ENCODE measurements around the gene CDC20B.

CDC20B gene

DNA sequence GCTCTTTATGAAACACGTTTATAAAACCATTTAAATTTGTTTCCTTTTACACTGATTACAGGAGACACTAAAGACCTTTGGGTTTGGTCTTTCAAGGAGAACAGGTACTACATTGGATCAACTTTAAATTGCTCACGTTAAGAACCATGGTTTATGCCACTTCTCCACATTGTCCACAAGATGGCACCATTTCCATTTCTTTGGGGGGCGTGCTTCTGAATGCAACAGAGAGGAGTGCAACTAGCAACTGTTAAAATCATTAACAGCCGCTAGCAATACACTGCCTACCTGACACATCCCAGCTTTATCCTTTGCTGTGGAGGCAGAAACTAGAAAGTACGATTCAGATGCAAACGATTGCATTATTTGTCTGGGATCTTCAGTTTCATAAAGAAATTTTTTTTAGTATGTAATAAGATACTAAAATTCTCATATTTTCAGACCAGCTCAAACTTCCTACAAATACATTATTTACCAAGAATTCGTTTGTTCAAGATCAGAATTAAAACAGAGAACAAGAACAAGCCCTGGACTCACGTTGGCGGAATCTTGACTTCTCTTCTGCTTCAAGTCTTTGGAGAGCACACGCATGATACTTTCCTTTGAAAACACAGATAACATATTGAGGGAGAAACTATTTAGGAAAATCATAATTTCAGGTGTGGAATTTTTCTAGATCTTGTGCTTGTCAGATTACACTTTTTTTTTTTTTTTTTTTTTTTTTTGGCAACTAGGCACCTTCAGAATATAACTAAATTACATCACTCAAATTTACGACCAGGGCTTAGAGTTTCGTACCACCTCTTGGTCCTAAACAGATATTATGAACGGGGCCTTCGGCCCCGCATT, 702 bp downstream of the CDC20B start:
- no peaks in the 10 kb centered on the region for H3K79me2 ChIP-seq (ENCODE audit: insufficient read depth, low read depth)
- H3K36me3 ChIP-seq (ENCODE audit: insufficient read depth), result no peaks in the 10 kb centered on the region
- H3K27ac ChIP-seq, result no peak overlapping the region
- H3K9ac ChIP-seq, result peak overlapping the region; percentile 15; the same call in 1 of the 2 replicates
- H4K20me1 ChIP-seq (ENCODE audit: insufficient read depth), result no peaks in the 10 kb centered on the region
- TF ChIP-seq, protein P1, sequence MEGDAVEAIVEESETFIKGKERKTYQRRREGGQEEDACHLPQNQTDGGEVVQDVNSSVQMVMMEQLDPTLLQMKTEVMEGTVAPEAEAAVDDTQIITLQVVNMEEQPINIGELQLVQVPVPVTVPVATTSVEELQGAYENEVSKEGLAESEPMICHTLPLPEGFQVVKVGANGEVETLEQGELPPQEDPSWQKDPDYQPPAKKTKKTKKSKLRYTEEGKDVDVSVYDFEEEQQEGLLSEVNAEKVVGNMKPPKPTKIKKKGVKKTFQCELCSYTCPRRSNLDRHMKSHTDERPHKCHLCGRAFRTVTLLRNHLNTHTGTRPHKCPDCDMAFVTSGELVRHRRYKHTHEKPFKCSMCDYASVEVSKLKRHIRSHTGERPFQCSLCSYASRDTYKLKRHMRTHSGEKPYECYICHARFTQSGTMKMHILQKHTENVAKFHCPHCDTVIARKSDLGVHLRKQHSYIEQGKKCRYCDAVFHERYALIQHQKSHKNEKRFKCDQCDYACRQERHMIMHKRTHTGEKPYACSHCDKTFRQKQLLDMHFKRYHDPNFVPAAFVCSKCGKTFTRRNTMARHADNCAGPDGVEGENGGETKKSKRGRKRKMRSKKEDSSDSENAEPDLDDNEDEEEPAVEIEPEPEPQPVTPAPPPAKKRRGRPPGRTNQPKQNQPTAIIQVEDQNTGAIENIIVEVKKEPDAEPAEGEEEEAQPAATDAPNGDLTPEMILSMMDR (conservative IDR thresholded peaks at IDR 0.05; ENCODE audit: low read depth, low read length), result peak; percentile 90
- H3K4me2 ChIP-seq, result peak overlapping the region; percentile 93
- H3K4me1 ChIP-seq (ENCODE audit: low read depth, poor library complexity, severe bottlenecking), result peaks cover 34% of the 10 kb centered on the region
- 0 out of 2 replicates have a peak, but pooled peaks cover 4% of the 10 kb centered on the region for H3K27me3 ChIP-seq (ENCODE audit: insufficient read depth, low read depth)
- H3K4me3 ChIP-seq (IDR thresholded peaks at IDR 0.05; ENCODE audit: insufficient read depth, low read depth, low read length), result peak overlapping the region; percentile 43
- H2AFZ ChIP-seq (ENCODE audit: low read depth), result peak overlapping the region; percentile 73

DNA sequence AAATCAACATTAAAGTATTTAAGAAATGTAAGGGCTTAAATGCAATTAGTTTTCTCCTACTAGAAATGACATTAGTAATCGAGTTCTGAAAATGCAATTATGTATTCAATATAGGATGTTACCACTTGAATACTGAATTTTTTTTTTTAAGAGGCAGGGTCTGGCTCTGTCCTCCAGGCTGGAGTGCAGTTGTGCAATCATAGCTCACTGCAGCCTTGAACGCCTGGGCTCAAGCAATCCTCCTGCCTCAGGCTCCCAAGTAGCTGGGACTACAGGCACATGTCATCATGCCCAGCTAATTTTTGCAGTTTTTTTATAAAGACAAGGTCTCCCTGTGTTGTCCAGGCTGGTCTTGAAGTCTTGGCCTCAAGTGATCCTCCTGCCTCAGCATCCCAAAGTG, 1.5 kb downstream of the CDC20B start:
- no peak overlapping the region for H3K27ac ChIP-seq
- H3K9ac ChIP-seq, result no peak overlapping the region
- no peak overlapping the region for H3K4me3 ChIP-seq (IDR thresholded peaks at IDR 0.05; ENCODE audit: insufficient read depth, low read depth, low read length)
- no peaks in the 10 kb centered on the region for H4K20me1 ChIP-seq (ENCODE audit: insufficient read depth)
- H3K4me2 ChIP-seq, result no peak overlapping the region
- H3K27me3 ChIP-seq (ENCODE audit: insufficient read depth, low read depth), result 0 out of 2 replicates have a peak, but pooled peaks cover 4% of the 10 kb centered on the region
- H3K4me1 ChIP-seq (ENCODE audit: low read depth, poor library complexity, severe bottlenecking), result peaks cover 29% of the 10 kb centered on the region
- no peak overlapping the region for H2AFZ ChIP-seq (ENCODE audit: low read depth)
- no peaks in the 10 kb centered on the region for H3K36me3 ChIP-seq (ENCODE audit: insufficient read depth)
- TF ChIP-seq, protein P1 (conservative IDR thresholded peaks at IDR 0.05; ENCODE audit: low read depth, low read length), result no peak
- no peaks in the 10 kb centered on the region for H3K79me2 ChIP-seq (ENCODE audit: insufficient read depth, low read depth)

GRCh38 chr5:55162666-55163065, 10.3 kb downstream of the CDC20B start:
- H3K79me2 ChIP-seq (ENCODE audit: insufficient read depth, low read depth), result no peaks in the 10 kb centered on the region
- no peak overlapping the region for H3K4me2 ChIP-seq
- H3K36me3 ChIP-seq (ENCODE audit: insufficient read depth), result no peaks in the 10 kb centered on the region
- H3K27me3 ChIP-seq (ENCODE audit: insufficient read depth, low read depth), result no peaks in the 10 kb centered on the region
- H4K20me1 ChIP-seq (ENCODE audit: insufficient read depth), result no peaks in the 10 kb centered on the region
- no peak overlapping the region for H3K27ac ChIP-seq
- TF ChIP-seq, protein P1 (conservative IDR thresholded peaks at IDR 0.05; ENCODE audit: low read depth, low read length), result no peak
- no peaks in the 10 kb centered on the region for H3K4me1 ChIP-seq (ENCODE audit: low read depth, poor library complexity, severe bottlenecking)
- H2AFZ ChIP-seq (ENCODE audit: low read depth), result no peak overlapping the region
- H3K9ac ChIP-seq, result no peak overlapping the region
- no peak overlapping the region for H3K4me3 ChIP-seq (IDR thresholded peaks at IDR 0.05; ENCODE audit: insufficient read depth, low read depth, low read length)

GRCh38 chr5:55160493-55161209, 12.3 kb downstream of the CDC20B start:
- no peak overlapping the region for H2AFZ ChIP-seq (ENCODE audit: low read depth)
- no peaks in the 10 kb centered on the region for H3K36me3 ChIP-seq (ENCODE audit: insufficient read depth)
- no peaks in the 10 kb centered on the region for H3K27me3 ChIP-seq (ENCODE audit: insufficient read depth, low read depth)
- no peak overlapping the region for H3K27ac ChIP-seq
- no peaks in the 10 kb centered on the region for H3K79me2 ChIP-seq (ENCODE audit: insufficient read depth, low read depth)
- H3K4me2 ChIP-seq, result no peak overlapping the region
- TF ChIP-seq, protein P1 (conservative IDR thresholded peaks at IDR 0.05; ENCODE audit: low read depth, low read length), result no peak
- H3K4me1 ChIP-seq (ENCODE audit: low read depth, poor library complexity, severe bottlenecking), result no peaks in the 10 kb centered on the region
- H4K20me1 ChIP-seq (ENCODE audit: insufficient read depth), result no peaks in the 10 kb centered on the region
- H3K4me3 ChIP-seq (IDR thresholded peaks at IDR 0.05; ENCODE audit: insufficient read depth, low read depth, low read length), result no peak overlapping the region
- no peak overlapping the region for H3K9ac ChIP-seq
